ENCODE measurements around the gene DCTN5.

DCTN5 gene

GRCh38 chr16:23706439-23706838 is 65.2 kb downstream of the DCTN5 start:
- H3K9me3 ChIP-seq (ENCODE audit: insufficient read depth, low read depth, low read length) = peaks cover 7% of the 10 kb centered on the region
- WGBS (ENCODE audit: extremely low coverage, insufficient coverage, insufficient read length) = no CpG with 5 or more reads among the region's 4 CpGs

DNA sequence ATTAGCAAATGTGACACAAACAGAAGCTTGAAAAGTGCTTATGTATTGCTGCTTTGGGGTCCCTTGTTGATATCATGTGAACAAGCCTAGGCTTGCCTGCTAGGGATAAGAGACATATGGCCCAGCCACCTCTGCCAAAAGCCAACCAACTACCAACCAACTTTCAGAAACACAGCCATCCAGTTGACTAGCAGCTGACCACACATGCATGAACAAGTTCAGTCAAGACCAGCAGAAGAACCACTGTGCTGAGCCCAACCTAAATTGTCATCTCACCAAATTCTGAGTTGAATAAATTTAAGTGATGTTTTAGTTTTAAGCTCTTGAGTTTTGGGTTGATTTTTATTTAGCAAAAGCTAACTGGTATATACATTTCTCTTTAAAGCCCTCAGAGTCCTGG is 68.3 kb downstream of the DCTN5 start:
- no peak overlapping the region for H3K14ac ChIP-seq (ENCODE audit: low read length)
- no peak overlapping the region for H3K23ac ChIP-seq (ENCODE audit: low read length)
- no peak overlapping the region for H2AFZ ChIP-seq (ENCODE audit: insufficient read depth, low read length, poor library complexity)
- no peak overlapping the region for H4K8ac ChIP-seq (ENCODE audit: low read depth, low read length)
- DNase-seq = no peak
- no peak overlapping the region for H3K9ac ChIP-seq (ENCODE audit: low read length)
- no peaks in the 10 kb centered on the region for H3K79me2 ChIP-seq (ENCODE audit: control insufficient read depth, insufficient read depth, low read length, poor library complexity)
- no peak overlapping the region for H2BK120ac ChIP-seq (ENCODE audit: insufficient read depth, low read length, poor library complexity)
- no peak overlapping the region for H2BK5ac ChIP-seq (ENCODE audit: low read depth, low read length, poor library complexity)
- H2AK5ac ChIP-seq (ENCODE audit: low read length) = no peak overlapping the region
- no peak overlapping the region for H3K18ac ChIP-seq (ENCODE audit: low read length)
- no peaks in the 10 kb centered on the region for H3K4me1 ChIP-seq (ENCODE audit: control insufficient read depth in 1 of 2, insufficient read depth in 2 of 2, low read length in 2 of 2)
- H3K79me1 ChIP-seq (ENCODE audit: low read length) = no peaks in the 10 kb centered on the region
- peaks cover 7% of the 10 kb centered on the region for H3K9me3 ChIP-seq (ENCODE audit: insufficient read depth, low read depth, low read length)
- H3K4ac ChIP-seq (ENCODE audit: low read depth, low read length) = no peak overlapping the region
- H4K91ac ChIP-seq (ENCODE audit: low read depth, low read length) = no peak overlapping the region
- H4K12ac ChIP-seq (ENCODE audit: low read depth, low read length) = no peak overlapping the region
- H2BK12ac ChIP-seq (ENCODE audit: low read length) = no peak overlapping the region
- H3K27ac ChIP-seq (ENCODE audit: low read depth, low read length) = no peak overlapping the region
- H3K4me3 ChIP-seq (ENCODE audit: low read depth, low read length) = no peak overlapping the region
- no peaks in the 10 kb centered on the region for H3K36me3 ChIP-seq (ENCODE audit: control insufficient read depth in 1 of 2, insufficient read depth in 2 of 2, low read length in 2 of 2)
- H3K27me3 ChIP-seq (ENCODE audit: insufficient read depth, low read length) = peaks cover 13% of the 10 kb centered on the region
- no peak overlapping the region for H3K4me2 ChIP-seq (ENCODE audit: low read length)

More at GRCh38 chr16:23706439-23706838, 65.2 kb downstream of the DCTN5 start:
- Histone ChIP-seq H2AFZ (ENCODE audit: insufficient read depth, low read length, poor library complexity) (no peak overlapping the region), H2BK12ac (ENCODE audit: low read length) (no peak overlapping the region), H3K4me3 (ENCODE audit: low read depth, low read length) (no peak overlapping the region), H4K12ac (ENCODE audit: low read depth, low read length) (no peak overlapping the region), H3K79me1 (ENCODE audit: low read length) (no peaks in the 10 kb centered on the region), H2BK120ac (ENCODE audit: insufficient read depth, low read length, poor library complexity) (no peak overlapping the region), H4K8ac (ENCODE audit: low read depth, low read length) (no peak overlapping the region), H3K4ac (ENCODE audit: low read depth, low read length) (no peak overlapping the region), H3K23ac (ENCODE audit: low read length) (no peak overlapping the region), H3K18ac (ENCODE audit: low read length) (no peak overlapping the region), H4K91ac (ENCODE audit: low read depth, low read length) (no peak overlapping the region), H2BK5ac (ENCODE audit: low read depth, low read length, poor library complexity) (no peak overlapping the region), H3K27ac (ENCODE audit: low read depth, low read length) (no peak overlapping the region), H3K14ac (ENCODE audit: low read length) (no peak overlapping the region), H3K9ac (ENCODE audit: low read length) (no peak overlapping the region), H3K4me2 (ENCODE audit: low read length) (no peak overlapping the region), H3K27me3 (ENCODE audit: insufficient read depth, low read length) (no peaks in the 10 kb centered on the region), H3K4me1 (ENCODE audit: control insufficient read depth in 1 of 2, insufficient read depth in 2 of 2, low read length in 2 of 2) (no peaks in the 10 kb centered on the region), H3K36me3 (ENCODE audit: control insufficient read depth in 1 of 2, insufficient read depth in 2 of 2, low read length in 2 of 2) (no peaks in the 10 kb centered on the region), H3K79me2 (ENCODE audit: control insufficient read depth, insufficient read depth, low read length, poor library complexity) (no peaks in the 10 kb centered on the region), H2AK5ac (ENCODE audit: low read length) (no peak overlapping the region)
- DNase-seq = no peak

DNA sequence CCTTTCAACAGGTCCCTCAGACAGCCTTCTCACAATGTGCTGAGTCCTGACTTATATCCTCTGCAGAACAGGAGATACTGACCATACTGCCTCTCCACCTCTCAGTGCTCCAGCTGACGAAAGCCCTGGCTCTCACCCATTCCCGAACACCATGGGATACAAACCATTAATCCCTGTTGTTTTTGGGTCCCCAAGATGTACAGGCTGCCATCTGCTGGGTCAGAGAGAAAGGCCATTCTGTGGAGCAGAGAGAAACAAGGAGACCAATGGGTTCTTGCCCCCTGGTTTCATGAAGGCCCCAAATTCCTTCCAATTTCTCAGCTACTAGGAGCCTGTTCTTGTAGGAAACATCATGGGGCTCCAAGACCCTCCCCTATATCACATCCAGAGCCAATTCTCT is 68.7 kb downstream of the DCTN5 start:
- peaks cover 13% of the 10 kb centered on the region for H3K27me3 ChIP-seq (ENCODE audit: insufficient read depth, low read length)
- no peak overlapping the region for H3K4ac ChIP-seq (ENCODE audit: low read depth, low read length)
- WGBS (ENCODE audit: extremely low coverage, insufficient coverage, insufficient read length) = no CpG with 5 or more reads among the region's 2 CpGs
- H3K9me3 ChIP-seq (ENCODE audit: insufficient read depth, low read depth, low read length) = peaks cover 5% of the 10 kb centered on the region
- H2AK5ac ChIP-seq (ENCODE audit: low read length) = no peak overlapping the region
- H4K12ac ChIP-seq (ENCODE audit: low read depth, low read length) = no peak overlapping the region
- no peak overlapping the region for H2BK120ac ChIP-seq (ENCODE audit: insufficient read depth, low read length, poor library complexity)
- no peak overlapping the region for H3K4me2 ChIP-seq (ENCODE audit: low read length)
- no peak overlapping the region for H2BK12ac ChIP-seq (ENCODE audit: low read length)
- no peak overlapping the region for H3K27ac ChIP-seq (ENCODE audit: low read depth, low read length)
- no peak overlapping the region for H3K23ac ChIP-seq (ENCODE audit: low read length)
- H4K91ac ChIP-seq (ENCODE audit: low read depth, low read length) = no peak overlapping the region
- no peaks in the 10 kb centered on the region for H3K79me1 ChIP-seq (ENCODE audit: low read length)
- no peaks in the 10 kb centered on the region for H3K4me1 ChIP-seq (ENCODE audit: control insufficient read depth in 1 of 2, insufficient read depth in 2 of 2, low read length in 2 of 2)
- H3K18ac ChIP-seq (ENCODE audit: low read length) = no peak overlapping the region
- H3K79me2 ChIP-seq (ENCODE audit: control insufficient read depth, insufficient read depth, low read length, poor library complexity) = no peaks in the 10 kb centered on the region
- no peaks in the 10 kb centered on the region for H3K36me3 ChIP-seq (ENCODE audit: control insufficient read depth in 1 of 2, insufficient read depth in 2 of 2, low read length in 2 of 2)
- no peak for DNase-seq
- H2BK5ac ChIP-seq (ENCODE audit: low read depth, low read length, poor library complexity) = no peak overlapping the region
- no peak overlapping the region for H2AFZ ChIP-seq (ENCODE audit: insufficient read depth, low read length, poor library complexity)
- H3K9ac ChIP-seq (ENCODE audit: low read length) = no peak overlapping the region
- H3K4me3 ChIP-seq (ENCODE audit: low read depth, low read length) = no peak overlapping the region
- H3K14ac ChIP-seq (ENCODE audit: low read length) = no peak overlapping the region
- no peak overlapping the region for H4K8ac ChIP-seq (ENCODE audit: low read depth, low read length)

DNA sequence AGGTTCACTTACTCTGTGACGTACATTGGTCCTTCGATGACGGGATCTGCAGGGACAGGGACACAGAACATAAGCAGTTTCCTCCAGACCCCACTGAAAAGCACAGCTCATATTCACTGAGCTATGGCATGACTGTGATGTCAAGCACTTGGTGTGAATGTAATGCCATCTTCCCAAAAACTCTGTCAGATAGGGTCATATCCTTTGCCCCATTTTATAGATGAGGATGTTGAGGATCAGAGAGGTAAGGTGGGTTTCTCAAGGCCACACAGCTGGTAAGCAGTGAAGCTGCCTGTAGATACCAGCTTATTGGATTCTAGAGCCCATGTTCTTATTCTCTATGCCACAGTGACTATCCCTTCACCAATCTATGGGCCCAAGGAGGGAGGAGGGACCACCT is 69.2 kb downstream of the DCTN5 start:
- Histone ChIP-seq H3K9me3 (ENCODE audit: insufficient read depth, low read depth, low read length) (peaks cover 5% of the 10 kb centered on the region), H2AFZ (ENCODE audit: insufficient read depth, low read length, poor library complexity) (no peak overlapping the region), H3K36me3 (ENCODE audit: control insufficient read depth in 1 of 2, insufficient read depth in 2 of 2, low read length in 2 of 2) (no peaks in the 10 kb centered on the region), H3K4me3 (ENCODE audit: low read depth, low read length) (no peak overlapping the region), H2BK5ac (ENCODE audit: low read depth, low read length, poor library complexity) (no peak overlapping the region), H4K12ac (ENCODE audit: low read depth, low read length) (no peak overlapping the region), H3K79me2 (ENCODE audit: control insufficient read depth, insufficient read depth, low read length, poor library complexity) (no peaks in the 10 kb centered on the region), H3K27ac (ENCODE audit: low read depth, low read length) (no peak overlapping the region), H3K4me1 (ENCODE audit: control insufficient read depth in 1 of 2, insufficient read depth in 2 of 2, low read length in 2 of 2) (no peaks in the 10 kb centered on the region), H3K9ac (ENCODE audit: low read length) (no peak overlapping the region), H3K14ac (ENCODE audit: low read length) (no peak overlapping the region), H3K4ac (ENCODE audit: low read depth, low read length) (no peak overlapping the region), H3K27me3 (ENCODE audit: insufficient read depth, low read length) (peaks cover 13% of the 10 kb centered on the region), H3K18ac (ENCODE audit: low read length) (no peak overlapping the region), H3K23ac (ENCODE audit: low read length) (no peak overlapping the region), H4K91ac (ENCODE audit: low read depth, low read length) (no peak overlapping the region), H4K8ac (ENCODE audit: low read depth, low read length) (no peak overlapping the region), H3K4me2 (ENCODE audit: low read length) (no peak overlapping the region), H2BK12ac (ENCODE audit: low read length) (no peak overlapping the region), H2AK5ac (ENCODE audit: low read length) (no peak overlapping the region), H2BK120ac (ENCODE audit: insufficient read depth, low read length, poor library complexity) (no peak overlapping the region), H3K79me1 (ENCODE audit: low read length) (no peaks in the 10 kb centered on the region)
- no peak for DNase-seq
- no CpG with 5 or more reads among the region's 3 CpGs for WGBS (ENCODE audit: extremely low coverage, insufficient coverage, insufficient read length)
